T-helper 2 cell treated with Interferon-gamma antibody and Interleukin-4, amounts not matched to agents 100 ng/mL and 5 ng/mL, for 36 hours (primary cell): ENCODE measurements around the gene CRIP2. TPM values are rescaled to one million over a fixed set of nuclear protein-coding genes. Genes with fewer than 3 reads are reported as not detected.

Source experiments
- intact Hi-C: fragments of 100-400 bp; cut with micrococcal nuclease; formaldehyde crosslinking; loops from one replicate; pipeline ENCODE4 v1.15.1; 2023
- total RNA-seq: library from RNA; stranded (reverse); gene quantifications from 2 replicates; pipeline ENCODE4 v1.2.3, GENCODE V29; 2022

Gene CRIP2
- total RNA-seq, 1 donor from 2014 or later, result 1.5 TPM

DNA sequence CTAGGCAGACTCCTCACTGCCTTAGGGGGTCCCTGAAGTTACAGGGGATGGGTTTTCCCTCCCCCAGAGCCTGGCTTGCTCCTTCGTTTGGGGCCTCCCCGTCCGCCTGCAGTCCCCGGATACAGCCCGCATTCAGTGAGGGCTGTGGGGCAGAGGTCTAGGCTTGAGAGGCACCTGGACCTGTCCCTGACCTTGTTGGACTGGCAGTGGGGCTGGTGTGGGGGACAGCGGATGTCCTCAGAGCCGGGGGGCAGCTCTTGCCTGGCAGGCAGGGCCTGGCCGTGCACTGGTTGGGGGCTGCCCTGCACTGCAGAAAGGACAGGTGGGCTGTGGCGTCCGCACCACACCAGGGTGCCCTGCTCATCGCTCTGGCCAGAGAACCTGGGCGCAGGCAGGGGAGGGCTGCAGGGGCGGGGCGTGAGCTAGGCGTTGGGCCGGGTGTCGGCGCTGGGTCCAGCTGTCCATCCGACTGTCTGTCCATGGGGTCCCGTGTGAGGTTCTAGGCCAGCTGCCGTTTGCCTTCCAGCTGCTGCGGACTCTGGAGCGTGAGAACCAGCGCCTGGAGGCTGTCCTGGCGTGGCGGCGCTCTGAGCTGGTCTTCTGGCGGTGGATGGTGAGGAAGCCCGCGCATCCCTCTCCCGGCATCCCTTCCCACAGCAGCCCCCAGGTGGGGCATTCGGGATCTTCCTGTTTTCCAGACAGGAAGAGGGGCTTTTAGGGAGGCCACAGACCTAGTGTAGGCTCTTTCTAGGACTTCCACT, 22.4 kb downstream of the CRIP2 start:
- intact Hi-C loops, result loop anchor here (10.0 kb wide), 1 partner anchor 512 kb away; the partner anchor contains the start of gene CLBA1

DNA sequence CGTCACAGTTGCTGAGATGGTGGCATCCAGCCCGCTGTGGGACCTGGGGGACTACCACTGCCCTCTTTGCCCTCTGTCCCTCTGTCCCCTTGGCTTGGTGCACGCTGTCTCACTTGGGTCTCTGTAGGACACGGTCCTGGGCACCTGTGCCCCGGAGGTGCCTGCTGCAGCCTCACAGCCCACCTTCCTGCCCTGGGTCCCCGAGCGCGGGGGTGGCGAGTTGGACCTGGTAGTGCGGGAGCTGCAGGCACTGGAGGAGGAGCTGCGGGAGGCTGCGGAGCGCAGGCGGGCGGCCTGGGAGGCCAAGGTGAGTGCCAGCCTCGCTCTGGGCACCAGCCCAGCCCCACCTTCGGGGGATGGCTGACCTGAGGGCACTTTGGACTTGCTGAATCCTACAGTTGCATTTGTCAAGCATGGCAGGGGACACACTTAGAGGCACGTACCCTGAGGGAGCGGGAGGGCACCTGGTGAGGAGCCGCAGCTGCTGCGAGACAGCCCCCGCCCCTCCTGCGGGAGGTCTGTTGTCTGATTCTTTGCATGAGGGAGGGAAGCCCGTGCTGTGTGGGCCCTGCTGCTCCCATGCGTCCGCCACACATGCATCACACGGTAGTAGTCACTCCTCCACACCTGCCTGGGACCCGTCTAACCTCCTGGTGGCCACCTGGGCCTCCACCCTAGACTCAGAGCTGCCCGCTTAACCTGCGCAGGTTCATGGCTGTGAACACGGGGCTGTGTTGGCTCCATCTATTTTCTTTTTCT, 23.2 kb downstream of the CRIP2 start:
- intact Hi-C loops, result loop anchor here (10.0 kb wide), 1 partner anchor 513 kb away; the partner anchor contains the start of gene CLBA1

DNA sequence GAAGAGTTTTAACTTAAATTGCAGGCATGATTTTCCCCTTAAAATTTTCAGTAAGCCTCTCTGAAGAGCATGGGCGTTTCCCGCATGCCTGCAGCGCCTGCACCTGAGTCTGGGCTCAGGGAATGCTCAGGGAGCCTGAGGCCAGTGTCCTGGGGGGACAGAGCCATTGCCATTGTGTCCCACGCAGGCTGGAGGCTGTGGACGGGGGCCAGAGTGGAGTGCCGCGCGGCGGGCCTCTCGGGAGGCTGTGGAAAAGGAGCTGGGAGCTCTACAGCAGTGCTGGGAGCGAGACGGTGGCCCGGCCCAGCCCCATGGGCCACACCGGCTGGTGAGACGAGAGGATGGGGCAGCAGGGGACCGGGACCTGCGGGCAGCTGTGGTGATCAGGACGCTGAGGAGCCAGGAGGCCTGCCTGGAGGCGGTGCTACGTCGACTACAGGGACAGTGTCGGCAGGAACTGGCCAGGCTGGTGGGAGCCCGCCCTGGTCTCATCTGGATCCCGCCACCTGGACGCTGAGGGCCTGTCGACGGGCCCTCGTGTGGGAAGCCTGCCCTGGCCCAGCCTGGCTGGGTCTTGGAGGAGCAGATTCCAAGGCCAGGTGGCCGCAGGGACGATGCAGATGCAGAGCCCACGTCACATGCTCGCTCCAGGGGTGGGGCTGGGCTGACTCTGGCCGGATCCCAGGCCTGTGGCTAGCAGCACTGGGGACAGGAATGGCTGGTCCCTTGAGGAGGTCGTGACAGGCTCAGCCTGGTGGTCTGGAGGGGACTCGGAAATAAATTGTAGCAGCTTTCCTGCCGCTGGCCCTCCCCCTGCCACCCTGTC, 24.0 kb downstream of the CRIP2 start:
- intact Hi-C loops, result loop anchor here (10.0 kb wide), 1 partner anchor 514 kb away; the partner anchor contains the start of gene CLBA1

DNA sequence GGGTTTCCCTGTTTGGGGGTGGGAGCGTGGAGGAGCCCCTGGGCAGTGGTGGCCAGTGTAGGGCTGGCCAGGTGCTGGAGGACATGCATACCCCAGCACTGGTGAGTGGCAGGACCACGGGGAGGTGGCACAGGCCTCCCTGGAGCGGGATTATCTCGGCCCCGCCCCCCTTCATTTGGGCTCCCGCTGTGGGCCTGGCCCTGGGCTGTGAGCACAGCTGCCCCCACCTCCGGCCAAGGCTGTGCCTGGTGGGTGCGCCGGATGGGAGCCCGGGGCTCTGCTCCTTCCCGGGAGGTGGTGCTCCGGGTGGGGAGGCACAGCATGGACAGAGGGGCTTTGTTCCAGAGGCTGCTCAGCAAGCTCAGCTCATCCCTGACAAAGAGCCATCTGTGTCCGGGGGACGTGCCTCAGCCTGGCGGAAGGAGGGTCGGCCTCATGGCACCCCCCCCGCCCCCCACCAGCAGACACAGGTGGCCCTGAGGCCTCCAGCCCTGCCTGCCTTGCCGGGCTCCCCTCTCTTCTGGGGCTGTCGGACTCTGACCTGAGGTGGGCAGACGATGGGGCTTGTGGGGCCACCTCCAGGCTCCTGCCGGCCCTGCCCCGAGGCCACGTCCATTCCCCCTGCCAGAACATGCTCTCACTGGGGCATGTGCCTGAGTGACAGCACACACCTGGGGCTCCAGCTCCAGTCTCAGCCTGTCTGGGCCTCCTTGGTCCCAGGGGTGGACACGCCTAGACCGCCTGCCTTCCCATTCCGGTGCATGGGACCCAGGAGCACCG, 24.8 kb downstream of the CRIP2 start:
- intact Hi-C loops, result loop anchor here (10.0 kb wide), 1 partner anchor 515 kb away; the partner anchor contains the start of gene CLBA1

DNA sequence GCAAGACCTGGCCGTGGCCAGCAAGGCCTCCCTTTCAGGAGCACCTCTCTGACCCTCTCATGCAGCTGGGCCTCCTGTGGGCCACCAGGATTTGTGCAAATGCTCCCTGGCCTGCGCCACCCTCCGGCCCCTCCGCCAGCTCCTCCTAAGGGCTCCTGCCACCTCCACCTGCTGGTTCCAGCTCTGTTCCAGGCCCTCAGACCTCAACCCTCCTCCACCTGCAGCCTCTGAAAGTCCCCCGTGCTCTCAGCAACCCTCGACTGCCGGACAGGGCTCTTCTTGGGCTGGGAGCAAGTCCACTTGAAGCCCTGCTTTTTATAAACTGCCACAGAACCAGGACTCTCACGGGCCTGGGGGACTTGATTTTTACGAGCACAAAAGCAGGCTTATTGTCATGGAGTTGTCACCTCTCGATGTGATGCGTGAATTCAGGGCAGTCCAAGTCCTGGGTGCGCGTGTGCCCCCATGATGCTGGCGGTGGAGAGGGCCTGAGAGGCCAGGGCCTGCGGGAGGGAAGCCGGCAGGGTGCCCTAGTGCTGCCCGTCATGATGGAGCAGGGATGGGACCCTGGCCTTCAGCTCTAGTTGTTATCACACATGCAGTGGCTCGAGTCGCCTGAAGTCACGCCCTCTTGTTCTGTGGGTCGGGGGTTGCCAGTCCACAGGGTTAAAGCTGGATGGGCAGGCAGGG, 25.6 kb downstream of the CRIP2 start:
- intact Hi-C loops, result no loop called here

DNA sequence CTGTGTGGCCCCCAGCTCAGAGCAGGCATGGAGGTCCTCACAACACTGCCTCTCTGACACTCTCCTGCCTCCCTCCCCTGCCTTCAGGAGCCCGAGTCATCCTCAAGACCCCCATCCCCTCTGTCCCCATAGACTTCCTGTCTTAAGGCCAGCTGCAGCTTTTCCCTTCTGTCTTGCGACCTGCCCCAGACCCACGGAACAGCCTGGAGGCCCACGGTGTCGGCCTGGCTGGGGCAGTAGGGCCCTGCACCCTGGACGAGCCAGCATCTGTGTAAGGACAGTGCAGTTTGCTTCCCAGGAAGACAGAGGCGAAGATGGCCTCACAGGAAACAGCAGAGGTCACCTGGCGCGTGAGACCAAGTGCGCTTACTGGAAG, 26.1 kb downstream of the CRIP2 start:
- intact Hi-C loops, result no loop called here

DNA sequence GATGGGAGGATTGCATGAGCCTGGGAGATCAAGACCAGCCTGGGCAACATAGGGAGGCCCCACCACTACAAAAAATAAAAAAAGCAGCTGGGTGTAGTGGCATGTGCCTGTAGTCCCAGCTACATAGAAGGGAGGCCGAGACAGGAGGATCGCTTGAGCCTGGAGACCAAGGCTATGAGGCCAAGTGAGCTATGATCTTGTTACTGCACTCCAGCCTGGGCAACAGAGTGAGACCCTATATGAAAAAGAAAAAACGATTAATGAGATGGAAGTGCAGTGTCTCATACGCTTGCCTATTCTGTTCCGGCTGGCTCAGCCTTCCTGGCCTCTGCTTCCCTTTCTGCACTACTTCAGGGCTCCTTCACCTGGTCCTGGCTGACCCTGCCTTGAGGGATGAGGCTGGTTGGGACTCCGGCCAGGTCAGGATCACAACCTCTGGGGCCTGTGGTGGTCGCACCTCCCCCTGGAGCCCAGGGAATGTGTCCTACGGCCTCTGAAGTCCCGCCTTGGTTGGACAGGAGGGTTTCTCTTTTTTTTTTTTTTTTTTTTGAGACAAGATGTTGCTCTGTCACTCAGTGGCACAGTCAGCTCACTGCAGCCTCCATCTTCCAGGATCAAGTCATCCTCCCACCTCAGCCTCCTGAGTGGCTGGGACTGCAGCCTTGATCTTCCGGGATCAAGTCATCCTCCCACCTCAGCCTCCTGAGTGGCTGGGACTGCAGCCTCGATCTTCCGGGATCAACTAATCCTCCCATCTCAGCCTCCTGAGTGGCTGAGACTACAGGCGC, 27.1 kb downstream of the CRIP2 start:
- intact Hi-C loops, result no loop called here

DNA sequence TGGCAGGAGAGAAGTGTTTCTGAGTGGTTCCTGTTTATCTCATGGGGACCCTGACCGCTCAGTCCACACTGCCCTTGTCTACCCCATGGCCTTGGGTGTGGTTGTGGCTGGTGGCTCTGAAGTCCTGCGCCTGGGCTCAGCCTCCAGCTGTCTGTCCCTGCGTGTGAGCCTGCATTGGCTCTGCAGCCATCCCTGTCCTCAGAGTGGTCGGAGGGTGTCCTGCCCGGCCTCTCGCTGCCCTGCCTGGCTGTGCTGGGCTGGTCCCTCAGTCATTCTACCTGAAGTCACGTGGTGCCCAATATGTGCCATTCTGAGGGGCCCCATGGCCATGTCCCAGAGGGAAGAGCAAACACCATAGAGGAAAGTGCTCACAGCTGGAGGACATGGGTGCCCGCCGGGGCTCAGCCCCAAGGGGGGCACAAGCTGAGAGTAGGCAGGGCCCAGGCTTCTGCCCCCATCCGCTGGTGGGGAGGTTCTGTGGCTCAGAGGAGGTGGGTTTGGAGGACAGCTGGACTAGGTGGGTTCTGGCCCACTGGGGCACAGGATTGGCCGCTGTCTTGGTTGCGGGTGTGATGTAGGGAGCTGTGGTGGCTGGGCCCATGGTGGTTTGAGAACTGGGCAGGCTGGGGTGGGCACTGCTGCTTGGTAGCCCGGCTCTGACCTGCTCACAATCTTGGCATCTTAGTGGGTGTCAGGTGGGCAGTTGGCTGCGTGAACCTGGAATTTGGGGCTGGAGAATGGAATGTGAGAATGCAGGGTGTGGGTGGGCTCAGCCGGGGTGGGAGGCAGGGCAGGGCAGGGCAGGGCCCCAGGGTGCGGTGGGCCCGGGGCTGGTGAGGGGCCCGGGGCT, 28.1 kb downstream of the CRIP2 start:
- intact Hi-C loops, result no loop called here

DNA sequence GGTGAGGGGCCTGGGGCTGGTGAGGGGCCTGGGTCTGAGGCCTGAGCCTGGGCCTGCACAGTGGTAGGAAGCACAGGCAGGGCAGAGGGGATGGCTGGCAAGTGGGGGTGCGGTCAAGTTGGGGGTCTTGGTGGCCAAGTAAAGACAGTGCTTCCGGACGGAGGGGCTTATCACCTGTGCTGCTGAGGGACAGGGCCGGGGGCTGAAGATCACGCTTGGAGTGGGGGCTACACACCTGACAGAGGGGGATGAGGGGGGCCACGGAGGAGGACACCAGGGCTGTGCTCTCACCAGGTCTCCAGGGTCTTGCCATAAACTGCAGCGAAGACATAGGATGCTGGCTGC, 28.6 kb downstream of the CRIP2 start:
- intact Hi-C loops, result no loop called here

DNA sequence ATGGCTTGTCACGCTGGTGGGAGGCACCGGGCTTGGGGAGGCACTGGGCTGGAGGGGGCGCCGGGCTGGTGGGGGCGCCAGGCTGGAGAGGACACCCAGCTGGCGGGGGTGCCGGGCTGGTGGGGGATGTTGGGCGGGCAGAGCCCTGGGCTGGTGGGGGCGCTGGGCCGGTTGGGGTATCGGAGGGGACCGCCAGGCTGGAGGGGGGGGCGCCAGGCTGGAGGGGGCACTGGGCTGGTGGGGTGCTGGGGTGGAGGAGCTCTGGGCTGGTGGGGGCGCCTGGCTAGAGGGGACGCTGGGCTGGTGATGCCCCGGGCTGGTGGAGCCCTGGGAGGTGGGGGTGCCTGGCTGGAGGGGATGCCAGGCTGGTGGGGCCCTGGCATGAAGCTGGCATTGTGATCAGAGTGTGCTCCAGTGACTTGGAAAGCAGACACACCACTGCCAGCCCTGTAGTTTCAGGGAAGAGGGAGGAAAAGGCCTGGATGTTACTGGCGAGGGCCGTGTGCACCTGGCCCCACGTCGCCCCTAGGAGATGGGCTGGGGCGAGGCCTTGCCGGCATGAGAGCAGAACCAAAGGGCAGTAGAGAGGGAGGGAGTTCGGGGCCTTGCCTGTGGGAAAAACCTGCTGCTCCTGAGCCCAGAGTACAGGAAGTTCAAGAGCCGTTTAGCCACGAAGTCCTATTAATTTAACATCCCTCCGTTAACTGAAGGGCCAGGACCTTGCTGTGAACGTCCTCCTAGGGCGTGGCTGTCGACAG, 29.5 kb downstream of the CRIP2 start:
- intact Hi-C loops, result no loop called here

DNA sequence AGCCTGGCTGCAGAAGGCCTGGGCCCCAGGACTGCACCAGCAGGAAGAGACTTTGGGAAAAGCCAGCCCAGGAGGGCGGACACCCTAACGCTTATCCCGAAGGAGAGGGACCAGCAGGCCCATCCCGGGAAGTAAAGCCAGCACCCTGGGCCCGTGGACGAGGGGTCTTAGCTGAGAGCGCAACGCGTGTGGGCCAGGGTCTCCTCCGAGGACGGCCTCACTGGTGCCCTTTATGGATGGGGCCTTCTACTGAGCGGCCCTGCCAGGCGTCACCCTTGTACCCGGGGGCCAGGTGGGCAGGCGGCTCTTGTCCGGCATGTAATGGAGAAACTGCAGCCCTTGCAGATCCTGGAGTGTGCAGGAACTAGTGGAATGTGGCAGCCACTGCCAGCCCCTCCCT, 30.5 kb downstream of the CRIP2 start:
- intact Hi-C loops, result no loop called here

DNA sequence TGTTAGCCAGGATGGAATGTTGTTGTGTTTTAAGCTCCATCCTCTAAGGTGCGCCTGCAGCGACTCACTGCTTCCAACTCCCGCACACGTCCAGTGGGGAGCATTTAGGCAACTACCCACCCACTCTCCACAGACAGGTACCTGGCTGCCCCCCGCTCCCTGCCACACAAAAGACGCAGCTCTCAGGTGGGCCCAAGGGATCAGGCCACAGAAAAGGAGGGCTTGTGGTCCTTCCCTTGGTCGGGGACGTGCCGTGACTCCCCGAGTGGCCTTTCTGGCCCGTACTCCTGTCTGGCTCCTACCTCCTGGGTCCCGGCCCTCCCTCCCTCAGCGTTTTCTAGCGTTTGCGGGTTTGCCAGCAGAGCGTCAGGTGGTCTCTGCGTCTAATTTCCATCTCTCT, 32.6 kb downstream of the CRIP2 start:
- intact Hi-C loops, result no loop called here

DNA sequence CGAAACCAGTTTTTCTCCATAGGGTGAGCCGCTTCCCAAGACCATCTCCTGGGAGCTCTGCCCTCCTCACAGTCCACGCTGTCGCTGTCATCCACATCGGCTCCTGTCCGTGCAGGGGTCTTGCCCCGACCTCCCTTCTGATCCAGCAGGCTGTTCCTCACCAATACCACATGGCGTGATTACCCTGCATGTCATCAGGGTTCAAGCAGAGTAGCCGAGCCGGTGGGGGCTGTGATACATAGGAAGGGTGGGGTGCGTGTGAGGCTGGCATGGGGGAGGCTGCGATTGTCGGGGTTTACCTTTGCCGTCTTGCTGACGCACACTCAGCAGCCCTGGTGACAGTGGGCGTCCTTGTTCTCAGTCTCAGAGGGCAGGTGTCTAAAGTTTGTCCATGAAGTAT, 33.4 kb downstream of the CRIP2 start:
- intact Hi-C loops, result no loop called here

DNA sequence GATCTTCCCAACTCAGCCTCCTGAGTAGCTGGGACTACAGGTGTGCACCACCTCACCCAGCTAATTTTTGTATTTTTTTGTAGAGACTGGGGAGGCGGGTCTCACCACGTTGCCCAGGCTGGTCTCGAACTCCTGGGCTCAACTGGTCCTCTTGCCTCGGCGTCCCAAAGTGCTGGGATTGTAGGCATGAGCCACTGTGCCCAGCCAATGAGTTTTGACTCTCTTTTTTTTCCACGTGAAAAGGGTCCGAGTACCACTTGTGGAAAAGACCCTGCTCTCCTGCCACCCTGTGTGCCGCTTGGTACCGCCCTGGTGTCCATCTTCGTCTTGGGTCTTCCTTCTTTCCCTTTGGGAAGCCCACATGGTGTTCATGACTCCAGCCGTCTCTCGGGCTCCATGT, 34.0 kb downstream of the CRIP2 start:
- intact Hi-C loops, result no loop called here

DNA sequence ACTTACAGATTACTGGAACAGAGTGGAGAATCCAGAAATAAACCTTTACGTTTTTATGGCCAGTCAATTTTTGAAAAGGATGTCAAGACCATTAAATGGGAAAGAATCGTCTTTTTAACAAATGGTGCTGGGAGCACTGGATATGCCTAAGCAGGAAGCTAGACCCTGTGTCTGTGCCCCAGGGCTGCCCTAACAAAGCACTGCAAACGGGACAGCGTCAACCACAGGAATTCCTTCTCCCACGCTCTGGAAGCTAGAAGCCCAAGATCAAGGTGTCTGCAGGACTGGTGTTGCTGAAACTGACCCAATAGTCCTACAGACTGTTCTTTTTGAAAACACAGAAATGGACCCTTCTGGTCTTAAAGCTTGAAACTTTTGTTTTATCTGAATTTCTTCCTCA, 42.5 kb downstream of the CRIP2 start:
- intact Hi-C loops, result no loop called here

DNA sequence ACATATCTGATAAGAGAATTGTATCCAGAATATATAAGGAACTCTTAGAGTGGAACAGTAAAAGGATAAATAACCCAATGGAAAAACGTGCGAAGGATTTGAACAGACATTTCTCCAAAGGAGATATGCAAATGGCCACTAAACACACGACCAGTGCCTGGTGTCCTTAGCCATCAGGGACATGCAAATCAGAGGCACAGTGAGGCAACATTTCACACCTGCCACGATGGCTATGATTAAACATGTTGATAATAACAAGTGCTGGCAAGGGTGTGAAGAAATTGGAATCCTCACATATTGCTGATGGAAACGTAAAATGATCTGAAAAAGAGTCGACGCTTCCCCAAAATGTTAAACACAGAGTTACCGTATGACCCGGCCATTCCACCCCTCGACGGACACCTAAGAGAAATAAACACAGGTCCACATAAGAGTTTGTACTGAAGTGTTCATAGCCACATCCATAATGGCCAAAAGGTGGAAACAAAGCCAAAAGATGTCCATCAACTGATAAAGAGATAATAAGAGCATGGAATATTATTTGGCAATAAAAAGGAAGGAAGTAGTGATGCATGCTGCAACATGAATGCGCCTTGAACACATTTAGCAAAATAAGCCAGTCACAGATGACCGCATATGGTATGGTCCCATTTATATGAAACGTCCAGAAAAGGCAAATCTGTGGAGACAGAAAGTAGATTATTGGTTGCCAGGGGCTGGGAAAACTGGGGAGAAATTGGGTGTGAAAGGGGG, 45.5 kb downstream of the CRIP2 start:
- intact Hi-C loops, result no loop called here

DNA sequence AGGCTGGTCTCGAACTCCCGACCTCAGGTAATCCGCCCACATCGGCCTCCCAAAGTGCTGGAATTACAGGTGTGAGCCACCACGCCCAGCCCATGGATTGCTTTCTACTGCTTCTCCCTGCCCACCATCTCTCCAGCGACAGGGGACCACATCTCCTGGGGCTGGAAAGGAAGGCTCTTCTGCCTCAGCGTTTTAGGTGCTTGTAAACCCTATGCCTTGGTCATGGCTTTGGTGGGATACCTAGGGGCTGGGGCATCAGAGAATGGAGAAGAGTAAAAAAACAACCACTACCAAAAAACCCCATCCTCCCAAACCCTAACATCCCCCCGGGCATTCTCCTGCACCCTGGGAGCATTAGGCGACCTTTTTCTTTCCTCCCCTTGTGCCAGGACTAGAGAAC, 50.7 kb downstream of the CRIP2 start:
- intact Hi-C loops, result no loop called here
